Gastroesophageal sphincter (tissue), 3 donors: Measurements from ENCODE around the gene DIAPH2.

Experiments
- CTCF ChIP-seq, 4 experiments: fragments of 200-600 bp in 2 of 4; fragments of 450-650 bp in 2 of 4; sonication (generic) in 1 of 4; IDR thresholded peaks; one replicate each; pipeline ENCODE4 v1.5.1; 2017 to 2019; ENCODE audit warnings: antibody characterized with exemption in 4 of 4, mild to moderate bottlenecking in 2 of 4, moderate library complexity in 2 of 4
- EP300 ChIP-seq: sonication (generic); formaldehyde crosslinking; IDR thresholded peaks from one replicate; pipeline ENCODE4 v1.6.1; 2017; ENCODE audit warnings: antibody characterized with exemption, mild to moderate bottlenecking
- POLR2A ChIP-seq, 2 donors: fragments of 450-650 bp; IDR thresholded peaks; one replicate each; pipeline ENCODE4 v1.6.1; 2017; ENCODE audit warnings: antibody characterized with exemption in 2 of 2, mild to moderate bottlenecking in 2 of 2, moderate library complexity in 1 of 2
- POLR2AphosphoS5 ChIP-seq: sonication (generic); formaldehyde crosslinking; IDR thresholded peaks from one replicate; pipeline ENCODE4 v1.6.1; 2017; ENCODE audit warnings: antibody characterized with exemption

GRCh38 chrX:97447306-97447705 is 762.7 kb downstream of the DIAPH2 start:
- TF ChIP-seq CTCF (IDR thresholded peaks at IDR 0.05) (no peak), POLR2AphosphoS5 (no peak), EP300 (no peak), POLR2A (IDR thresholded peaks at IDR 0.05) (no peak)
